Vagina (tissue), 2 donors: Measurements from ENCODE around the gene ACTR1A. TPM values are rescaled to one million over a fixed set of nuclear protein-coding genes. Genes with fewer than 3 reads are reported as not detected.

Source experiments
- DNase-seq, 2 donors: peaks; one replicate each; pipeline ENCODE4 v3.0.0-alpha.2; 2017; ENCODE audit errors: extremely low spot score in 2 of 2
- H3K27ac ChIP-seq: fragments of 200-600 bp; sonication (generic); one replicate; pipeline ENCODE4 v1.5.1; 2019
- H3K27me3 ChIP-seq: fragments of 200-600 bp; sonication (generic); one replicate; pipeline ENCODE4 v1.5.1; 2019
- H3K36me3 ChIP-seq, 2 donors: fragments of 200-600 bp; sonication (generic); one replicate each; pipeline ENCODE4 v1.5.1; 2017 to 2019
- H3K4me1 ChIP-seq: fragments of 200-600 bp; sonication (generic); one replicate; pipeline ENCODE4 v1.5.1; 2019
- H3K4me3 ChIP-seq, 2 donors: fragments of 200-600 bp; sonication (generic); 1 replicate in 1 of 2; 2 replicates in 1 of 2; pipeline ENCODE4 v1.5.1; 2016 to 2019
- H3K9me3 ChIP-seq: fragments of 200-600 bp; sonication (generic); one replicate; pipeline ENCODE4 v1.5.1; 2019
- CTCF ChIP-seq, 3 experiments: fragments of 450-650 bp in 2 of 3; fragments of 200-600 bp in 1 of 3; sonication (generic) in 1 of 3; IDR thresholded peaks; one replicate each; pipeline ENCODE4 v1.5.1; 2017 to 2019; ENCODE audit warnings: antibody characterized with exemption in 3 of 3, mild to moderate bottlenecking in 2 of 3, moderate library complexity in 2 of 3
- POLR2A ChIP-seq, 2 donors: fragments of 450-650 bp; IDR thresholded peaks; one replicate each; pipeline ENCODE4 v1.6.1; 2017; ENCODE audit warnings: antibody characterized with exemption in 2 of 2, mild to moderate bottlenecking in 2 of 2, moderate library complexity in 2 of 2
- POLR2AphosphoS5 ChIP-seq, 2 donors: sonication (generic); formaldehyde crosslinking; IDR thresholded peaks; one replicate each; pipeline ENCODE4 v1.9.0; 2017; ENCODE audit warnings: antibody characterized with exemption in 2 of 2, mild to moderate bottlenecking in 2 of 2, low read depth in 1 of 2; ENCODE audit not compliant: insufficient read depth in 1 of 2
- intact Hi-C: fragments of 100-400 bp; cut with DNase I; formaldehyde crosslinking; loops from one replicate; pipeline ENCODE4 v1.15.1; 2023
- total RNA-seq: library from RNA; depleted of rRNA; stranded (reverse); fragments of >200 nt; gene quantifications from one replicate; pipeline ENCODE4 v1.2.3, GENCODE V29; 2016

The ACTR1A gene
- total RNA-seq, 1 donor from 2014 or later: 74.2 TPM

GRCh38 chr10:102508506-102508905 is 6.0 kb upstream of the ACTR1A start:
- no peak overlapping the region for H3K27ac ChIP-seq
- H3K36me3 ChIP-seq: peaks cover 0 to 31% of the 10 kb centered on the region in 2 donors
- intact Hi-C loops: no loop called here
- H3K27me3 ChIP-seq: no peaks in the 10 kb centered on the region
- TF ChIP-seq CTCF (IDR thresholded peaks at IDR 0.05): no peak
- TF ChIP-seq POLR2A (IDR thresholded peaks at IDR 0.05): no peak
- no peak for TF ChIP-seq POLR2AphosphoS5 (IDR thresholded peaks at IDR 0.05; ENCODE audit: insufficient read depth in 1 of 2, low read depth in 1 of 2)
- H3K9me3 ChIP-seq: no peaks in the 10 kb centered on the region
- no peak overlapping the region for H3K4me3 ChIP-seq
- H3K4me1 ChIP-seq: peaks cover 53% of the 10 kb centered on the region
- DNase-seq: no peak

- intact Hi-C loops: no loop called here
- DNase-seq: no peak
- no peak overlapping the region for H3K4me3 ChIP-seq
- peaks cover 0 to 21% of the 10 kb centered on the region in 2 donors for H3K36me3 ChIP-seq
- TF ChIP-seq POLR2AphosphoS5 (IDR thresholded peaks at IDR 0.05; ENCODE audit: insufficient read depth in 1 of 2, low read depth in 1 of 2) (no peak), POLR2A (IDR thresholded peaks at IDR 0.05) (no peak), CTCF (IDR thresholded peaks at IDR 0.05) (no peak)
- peaks cover 60% of the 10 kb centered on the region for H3K4me1 ChIP-seq
- H3K27ac ChIP-seq: no peak overlapping the region
- no peaks in the 10 kb centered on the region for H3K27me3 ChIP-seq
- H3K9me3 ChIP-seq: no peaks in the 10 kb centered on the region
Measured at GRCh38 chr10:102507521-102507920, 5.0 kb upstream of the ACTR1A start.

- H3K4me3 ChIP-seq: peak overlapping the region; percentile 88 to 100
- H3K27ac ChIP-seq: peak overlapping the region; percentile 83
- no peaks in the 10 kb centered on the region for H3K9me3 ChIP-seq
- peaks cover 70% of the 10 kb centered on the region for H3K4me1 ChIP-seq
- no peaks in the 10 kb centered on the region for H3K27me3 ChIP-seq
- intact Hi-C loops: no loop called here
- peaks cover 0 to 11% of the 10 kb centered on the region in 2 donors for H3K36me3 ChIP-seq
- TF ChIP-seq CTCF (IDR thresholded peaks at IDR 0.05) (no peak), POLR2AphosphoS5 (IDR thresholded peaks at IDR 0.05; ENCODE audit: insufficient read depth in 1 of 2, low read depth in 1 of 2) (no peak), POLR2A (IDR thresholded peaks at IDR 0.05) (no peak)
- DNase-seq: no peak
Measured at GRCh38 chr10:102505462-102506115, 3.1 kb upstream of the ACTR1A start.

- H3K4me3 ChIP-seq: peak overlapping the region; percentile 88 to 100
- H3K27me3 ChIP-seq: no peaks in the 10 kb centered on the region
- no peaks in the 10 kb centered on the region for H3K9me3 ChIP-seq
- intact Hi-C loops: loop anchor here (5.0 kb wide), 2 partner anchors 77 to 137 kb away; partner anchors contain the start of gene TRIM8
- peaks cover 0 to 8% of the 10 kb centered on the region in 2 donors for H3K36me3 ChIP-seq
- peak overlapping the region; percentile 83 for H3K27ac ChIP-seq
- peaks cover 72% of the 10 kb centered on the region for H3K4me1 ChIP-seq
- no peak for DNase-seq
- TF ChIP-seq POLR2AphosphoS5 (IDR thresholded peaks at IDR 0.05; ENCODE audit: insufficient read depth in 1 of 2, low read depth in 1 of 2) (no peak), POLR2A (IDR thresholded peaks at IDR 0.05) (no peak)
Measured at GRCh38 chr10:102504976-102505300, 2.4 kb upstream of the ACTR1A start.

GRCh38 chr10:102504179-102504975 is 1.9 kb upstream of the ACTR1A start:
- intact Hi-C loops: loop anchor here (5.0 kb wide), 2 partner anchors 78 to 138 kb away; partner anchors contain the start of gene TRIM8
- H3K4me1 ChIP-seq: peaks cover 73% of the 10 kb centered on the region
- no peak for TF ChIP-seq CTCF (IDR thresholded peaks at IDR 0.05)
- TF ChIP-seq POLR2AphosphoS5 (IDR thresholded peaks at IDR 0.05; ENCODE audit: insufficient read depth in 1 of 2, low read depth in 1 of 2): no peak
- TF ChIP-seq POLR2A (IDR thresholded peaks at IDR 0.05): no peak
- H3K27ac ChIP-seq: peak overlapping the region; percentile 83
- peak overlapping the region; percentile 88 to 100 for H3K4me3 ChIP-seq
- peaks cover 0 to 2% of the 10 kb centered on the region in 2 donors for H3K36me3 ChIP-seq
- no peaks in the 10 kb centered on the region for H3K9me3 ChIP-seq
- peak in 1 of 2 donors; percentile 92 for DNase-seq
- no peaks in the 10 kb centered on the region for H3K27me3 ChIP-seq
